HG03432 (cell line): ENCODE results near the gene CFAP97D1.

ENCODE experiments used
- ATAC-seq: cut with Tn5 transposase; IDR thresholded peaks from one replicate; pipeline ENCODE4 v1.9.1; 2021; ENCODE audit warnings: mild to moderate bottlenecking, moderate library complexity; ENCODE audit not compliant: unreplicated experiment

The CFAP97D1 gene

DNA sequence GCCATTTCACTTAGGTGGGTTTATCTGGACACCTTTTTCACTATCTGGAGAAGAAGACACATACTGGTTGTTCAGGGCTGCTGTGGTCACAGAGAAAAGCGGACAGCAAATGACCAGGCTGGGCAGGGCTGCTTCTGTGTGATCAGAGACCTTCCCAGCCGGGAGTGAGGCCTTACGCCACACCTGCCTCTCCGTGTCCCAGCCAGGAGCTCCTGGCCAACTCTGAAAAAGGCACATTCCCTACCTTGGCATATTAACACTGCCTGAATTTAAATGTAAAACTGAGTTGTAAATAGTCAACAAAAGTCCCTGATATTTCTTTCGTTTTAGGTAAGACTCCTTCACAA lies 12.5 kb upstream of the CFAP97D1 start:
- ATAC-seq = no peak

DNA sequence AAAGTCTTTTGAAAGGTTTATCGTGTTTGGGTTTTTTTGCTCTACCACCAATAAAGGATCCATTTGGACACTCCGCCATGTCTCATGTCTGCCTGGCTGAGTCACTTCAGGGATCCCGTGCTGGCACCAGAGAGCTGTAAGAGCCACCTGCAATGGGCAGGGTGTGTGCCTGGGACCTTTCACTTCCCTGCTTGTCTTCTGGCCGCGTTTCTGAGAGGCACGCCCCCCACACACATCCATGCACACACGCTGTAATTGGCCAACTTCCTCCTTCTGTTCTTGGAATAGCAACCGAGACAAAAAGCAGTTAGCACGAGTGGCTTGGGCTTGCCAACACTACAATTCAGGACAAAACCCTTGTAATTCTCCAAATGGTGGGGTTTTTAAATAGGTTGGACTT lies 11.9 kb upstream of the CFAP97D1 start:
- no peak for ATAC-seq

DNA sequence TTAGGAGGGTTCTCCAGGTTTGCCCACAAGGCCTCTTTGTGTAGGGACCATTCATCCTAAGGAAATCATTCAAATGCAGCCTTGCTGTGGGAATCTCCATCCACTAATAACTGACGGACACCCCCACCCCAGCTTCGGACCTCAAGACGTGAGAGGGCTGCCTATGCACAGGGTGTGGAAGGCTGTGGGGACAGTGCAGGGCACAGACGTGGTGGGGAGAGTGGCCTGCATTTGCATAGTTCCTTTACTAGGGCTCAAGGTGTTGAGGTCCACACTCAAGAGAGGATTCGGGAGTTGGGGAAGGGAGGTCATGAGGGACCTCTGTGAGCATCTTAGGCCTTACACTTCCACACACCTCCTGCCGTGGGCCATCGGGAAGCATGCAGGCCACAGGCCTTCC lies 11.3 kb upstream of the CFAP97D1 start:
- no peak for ATAC-seq

DNA sequence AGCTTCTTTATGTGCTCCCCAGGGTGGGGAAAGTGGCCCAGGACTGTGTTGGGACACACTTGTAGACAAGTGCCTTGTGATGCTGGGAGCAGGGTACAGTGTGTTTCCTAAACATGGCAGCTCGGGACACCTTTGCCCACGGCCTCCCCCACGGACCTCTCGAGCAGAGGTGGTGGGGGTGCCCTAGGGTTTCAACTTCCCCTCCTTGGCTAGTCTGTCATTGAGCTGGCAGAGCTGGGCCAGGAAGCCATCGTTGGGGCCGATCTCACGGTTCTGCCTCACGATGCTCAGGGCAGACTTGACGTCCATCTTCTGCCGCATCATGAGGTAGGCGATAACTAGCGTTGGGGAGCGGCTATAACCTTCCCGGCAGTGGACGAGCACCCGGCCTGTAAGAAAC lies 10.8 kb upstream of the CFAP97D1 start:
- ATAC-seq = no peak

DNA sequence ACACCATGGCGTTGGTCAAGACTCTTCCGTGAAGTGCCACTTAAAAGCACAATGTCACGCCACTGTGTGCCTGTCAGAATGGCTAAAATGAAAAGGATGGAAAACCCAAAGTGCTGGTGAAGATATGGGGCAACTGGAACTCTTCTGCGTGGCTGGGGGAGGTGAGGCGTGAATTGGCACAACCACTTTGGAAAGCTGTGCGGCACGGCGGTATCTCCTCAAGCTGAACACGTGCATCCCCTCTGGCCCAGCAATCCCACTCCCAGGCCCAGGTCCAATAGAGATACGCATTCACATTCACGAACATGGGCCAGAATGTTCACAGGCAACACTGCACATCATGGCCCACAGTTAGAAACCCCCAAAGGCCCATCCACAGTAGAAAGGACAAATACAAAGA lies 10.4 kb upstream of the CFAP97D1 start:
- ATAC-seq = no peak

DNA sequence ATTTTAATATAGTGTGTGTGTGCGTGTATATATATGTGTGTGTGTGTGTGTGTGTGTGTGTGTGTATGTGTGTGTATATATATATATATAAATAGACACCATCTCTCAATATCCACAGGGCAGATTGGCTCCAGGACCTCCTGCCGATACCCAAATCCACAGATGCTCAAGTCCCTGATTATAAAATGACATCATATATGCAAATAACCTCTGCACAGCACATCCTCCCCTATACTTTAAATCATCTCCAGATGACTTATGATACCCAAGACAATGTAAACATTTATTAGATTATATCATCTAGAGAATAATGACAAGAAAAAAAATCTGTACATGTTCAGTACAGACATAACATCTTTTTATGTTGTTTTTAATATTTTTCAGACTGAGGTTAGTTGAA lies 9.3 kb upstream of the CFAP97D1 start:
- no peak for ATAC-seq

DNA sequence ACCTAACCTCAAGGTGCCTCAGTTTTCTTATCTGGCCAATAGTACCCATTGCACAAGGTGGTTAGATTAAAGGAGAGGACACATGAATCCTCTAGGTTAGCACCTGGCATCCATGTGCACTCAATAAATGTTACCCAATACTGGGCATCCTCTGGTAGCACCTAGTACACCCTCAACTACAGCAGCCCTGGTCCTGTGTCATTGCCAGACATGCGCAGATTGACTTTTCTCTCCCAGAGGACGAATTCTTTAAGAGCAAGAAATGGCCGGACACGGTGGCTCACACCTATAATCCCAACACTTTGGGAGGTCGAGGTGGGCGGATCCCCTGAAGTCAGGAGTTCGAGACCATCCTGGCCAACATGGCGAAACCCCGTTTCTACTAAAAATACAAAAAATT lies 8.8 kb upstream of the CFAP97D1 start:
- no peak for ATAC-seq

DNA sequence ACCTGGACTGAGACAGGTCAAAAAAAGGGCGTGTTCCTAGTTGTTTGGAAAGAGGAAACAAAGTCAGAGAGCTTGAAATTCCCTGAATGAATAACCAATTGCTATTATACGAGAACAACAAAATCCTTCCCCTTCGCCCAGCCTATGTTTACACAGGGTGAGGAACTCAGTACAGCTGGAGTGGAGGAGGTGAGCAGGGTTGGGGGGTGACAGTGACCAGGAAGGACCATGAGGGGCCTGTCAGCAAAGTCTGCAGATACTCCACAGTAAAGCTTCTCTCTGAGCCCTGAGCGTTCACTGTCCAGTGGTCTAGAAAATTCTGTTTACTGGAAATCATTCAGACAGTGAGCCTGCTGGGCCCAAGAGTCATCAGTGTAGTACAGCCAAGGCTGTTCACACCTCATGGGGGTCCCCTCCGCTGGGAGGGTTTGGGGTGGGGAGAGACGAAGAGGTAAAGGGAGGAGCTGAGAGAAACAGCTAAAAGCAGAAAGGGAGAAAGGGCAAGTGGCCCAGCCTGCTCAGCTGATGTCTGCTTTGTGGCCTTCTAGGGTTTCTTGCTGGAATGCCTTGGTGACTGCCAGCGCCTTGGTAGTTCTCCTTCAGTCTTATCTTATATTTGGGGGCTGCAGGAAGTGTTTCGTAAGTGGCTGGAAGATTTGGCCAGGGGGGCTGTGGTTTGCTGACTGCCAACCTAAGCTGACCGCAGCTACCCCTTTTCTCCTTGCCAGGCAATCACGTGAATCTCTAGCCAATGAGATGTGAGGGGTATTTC lies 7.2 kb upstream of the CFAP97D1 start:
- no peak for ATAC-seq

DNA sequence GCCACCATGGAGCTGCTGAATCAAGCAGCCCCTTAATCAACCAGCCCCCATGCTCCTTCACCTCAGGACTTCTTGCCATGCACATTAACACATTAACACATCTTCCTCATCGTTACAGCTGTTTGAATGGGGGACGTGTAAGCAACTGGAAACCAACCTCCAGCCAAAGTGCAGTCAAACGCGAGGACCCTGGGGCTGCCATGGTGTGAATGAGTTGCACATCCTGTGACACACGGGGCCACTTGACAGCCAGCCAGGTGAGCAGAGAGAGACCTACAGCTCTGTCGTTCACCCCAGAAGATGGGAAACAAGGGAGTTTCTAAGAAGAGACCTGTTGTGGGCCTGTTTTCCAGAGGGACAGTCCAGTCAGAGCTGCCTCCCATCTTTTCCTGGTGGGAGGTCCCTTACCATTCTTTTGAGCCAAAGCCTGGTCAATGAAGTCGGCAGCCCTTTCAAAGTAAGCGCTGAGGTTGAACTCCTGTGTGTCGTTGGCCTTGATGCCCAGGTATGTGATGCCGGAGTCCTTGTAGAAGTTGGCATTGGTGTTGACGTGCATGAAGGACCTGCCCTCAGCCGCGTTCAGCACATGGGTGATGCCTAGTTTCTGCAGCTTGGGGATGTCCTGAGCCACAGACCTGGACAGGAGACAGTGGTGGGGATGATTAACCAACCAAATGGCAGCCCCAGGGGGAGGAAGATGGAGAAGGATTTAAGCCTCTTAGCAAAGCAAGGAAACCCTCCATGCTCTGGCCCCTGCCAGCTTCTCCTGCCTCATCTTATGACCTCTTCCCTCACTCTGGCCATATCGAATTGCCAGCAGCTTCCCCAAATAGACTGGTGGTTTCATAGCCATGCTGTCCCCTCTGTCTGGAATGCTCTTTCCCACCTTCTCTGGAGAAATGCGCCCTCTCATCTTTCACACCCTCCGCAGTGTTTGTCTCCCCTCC lies 5.7 kb upstream of the CFAP97D1 start:
- ATAC-seq = no peak

DNA sequence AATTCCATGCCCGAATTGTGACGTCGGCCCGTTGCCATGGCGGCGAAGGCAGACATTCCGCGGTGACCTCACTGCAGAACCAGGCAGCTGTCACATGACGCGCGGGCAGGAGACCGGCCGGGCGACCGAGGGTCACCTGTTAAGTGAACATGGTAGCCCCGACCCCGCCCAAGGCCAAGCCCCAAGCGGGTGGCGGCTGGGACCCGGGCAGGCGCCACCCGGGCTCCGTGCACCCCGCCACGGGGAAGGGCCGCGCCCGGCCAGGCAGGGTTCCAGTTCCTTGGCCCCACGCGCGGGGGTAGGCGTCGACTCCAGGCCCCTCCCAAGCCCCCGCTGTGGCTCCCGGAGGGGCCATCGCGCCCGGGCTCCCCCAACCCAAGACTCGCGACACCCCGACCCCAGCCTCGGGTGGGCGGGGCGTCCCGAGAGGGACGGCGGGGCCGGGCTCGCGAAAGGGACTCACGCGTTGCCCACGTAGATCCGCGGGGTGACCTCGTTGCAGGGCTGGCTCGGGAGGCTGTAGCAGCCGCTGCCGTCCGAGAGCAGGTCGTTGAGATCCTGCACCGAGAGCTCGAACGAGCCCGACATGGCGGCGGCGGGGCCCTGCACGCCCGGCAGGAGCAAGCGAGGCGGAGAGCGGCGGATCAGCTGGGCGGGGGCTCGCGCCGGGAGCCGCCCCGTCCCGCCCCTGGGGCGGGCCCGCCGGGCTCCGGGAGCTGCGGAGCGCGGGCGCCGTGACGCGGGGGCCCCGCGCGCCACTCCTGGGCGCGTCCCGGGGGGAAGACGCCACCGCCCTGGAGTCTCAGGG lies 1.7 kb upstream of the CFAP97D1 start, which contains the start of gene DUSP3:
Gene DUSP3 (minus strand): TSS at position 641 of the 808 bp plus-strand sequence. CDS start 53 bp downstream, at position 588.
- ATAC-seq = peak; percentile 93

DNA sequence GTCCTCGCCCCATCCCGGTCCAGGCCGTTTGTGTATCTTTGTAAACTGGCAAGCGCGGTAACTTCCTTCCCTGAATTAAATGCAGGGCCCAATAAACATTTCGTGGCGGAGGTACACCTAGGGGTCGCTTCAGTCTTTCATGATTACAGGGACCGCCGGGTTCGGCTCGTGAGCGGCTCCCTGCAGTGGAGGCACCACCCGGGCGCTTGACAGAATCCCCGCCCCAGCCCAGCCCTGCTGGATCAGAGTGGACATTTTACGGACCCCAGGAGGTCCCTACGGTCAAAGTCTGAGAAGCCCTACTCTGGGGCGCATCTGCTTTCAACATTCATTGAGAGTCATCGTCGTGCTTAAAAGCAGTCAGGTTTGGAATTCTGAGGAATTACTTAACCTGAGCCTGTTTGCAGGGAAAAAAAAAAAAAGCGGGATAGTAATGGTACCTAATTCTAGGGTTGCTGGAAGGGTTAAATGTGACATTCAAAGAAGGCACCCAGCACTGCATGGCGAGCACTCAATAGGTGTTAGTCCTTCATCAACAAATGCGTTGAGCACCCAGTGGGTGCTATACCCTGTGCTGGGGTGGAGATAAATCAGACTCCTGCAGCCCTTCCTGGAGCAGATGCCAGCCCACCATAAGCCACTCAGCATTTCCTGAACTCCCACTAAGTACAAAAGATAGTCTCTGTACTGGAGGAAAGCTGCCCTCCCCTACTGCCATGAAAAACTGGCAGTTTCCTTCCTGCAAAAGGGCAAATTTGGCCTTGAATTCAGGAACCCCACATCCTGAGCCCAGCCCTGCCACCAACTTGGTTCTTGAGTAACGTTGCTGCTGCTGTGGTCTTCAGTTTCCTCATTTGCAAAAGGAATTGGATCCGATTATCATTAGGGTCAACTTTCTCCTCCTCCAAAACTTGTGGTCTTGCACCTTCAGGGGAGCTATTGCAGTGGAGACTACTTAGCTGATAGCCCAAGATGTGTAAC lies 800 bp upstream of the CFAP97D1 start:
- peak; percentile 17 for ATAC-seq

DNA sequence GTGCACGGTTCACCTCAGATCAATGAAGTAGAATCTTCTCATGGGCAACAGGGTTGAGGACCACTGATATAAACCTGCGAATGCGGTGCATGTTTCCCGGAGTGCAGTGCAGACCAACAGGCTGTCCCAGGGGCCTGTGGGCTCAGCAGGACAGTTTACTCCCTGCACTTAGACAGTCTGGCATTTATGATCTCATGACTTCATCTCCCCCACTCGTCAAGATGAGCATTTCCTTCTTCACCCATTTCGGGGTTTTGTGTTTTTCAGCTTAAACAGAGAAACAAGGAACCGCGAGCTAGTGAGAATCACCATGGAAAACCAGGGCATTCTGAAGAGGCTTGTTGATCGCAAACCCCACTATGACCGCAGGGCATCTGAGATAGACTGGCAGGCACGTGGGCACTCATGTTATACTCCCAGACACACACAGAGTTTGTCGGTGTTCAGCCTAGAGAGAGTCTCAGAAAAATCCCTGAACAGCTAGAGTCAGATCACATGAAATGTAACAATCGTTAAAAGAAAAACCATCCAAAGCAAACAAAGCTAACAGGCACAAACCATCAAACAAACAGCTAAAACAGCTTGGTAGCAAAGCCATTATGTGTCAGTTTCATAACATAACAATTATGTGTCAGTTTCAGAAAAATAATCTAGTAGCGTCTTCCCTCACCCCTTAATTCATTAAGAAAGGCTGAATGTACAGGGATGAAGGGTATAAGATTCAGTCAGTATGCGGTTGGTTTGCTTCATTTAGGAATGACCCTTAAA lies 2.9 kb downstream of the CFAP97D1 start:
- no peak for ATAC-seq

DNA sequence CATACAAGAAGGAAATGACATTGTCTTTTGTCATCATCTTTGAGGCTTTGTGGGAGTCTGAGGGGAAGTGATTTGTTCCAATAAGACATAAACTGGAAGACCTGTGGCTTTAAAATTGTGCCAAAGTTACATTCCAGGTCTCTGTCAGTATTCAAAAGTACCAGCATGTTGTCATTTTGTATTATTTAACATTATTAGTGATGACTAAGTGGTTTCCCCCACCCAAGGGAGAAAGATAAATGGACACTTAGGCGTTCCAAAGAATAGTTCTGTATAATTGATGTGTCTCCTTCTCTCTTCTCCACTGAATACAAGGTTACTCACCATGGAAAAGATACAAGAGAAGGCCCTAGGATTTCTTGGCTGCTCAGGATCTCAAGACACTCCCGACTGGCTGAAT lies 3.8 kb downstream of the CFAP97D1 start:
- ATAC-seq = no peak

DNA sequence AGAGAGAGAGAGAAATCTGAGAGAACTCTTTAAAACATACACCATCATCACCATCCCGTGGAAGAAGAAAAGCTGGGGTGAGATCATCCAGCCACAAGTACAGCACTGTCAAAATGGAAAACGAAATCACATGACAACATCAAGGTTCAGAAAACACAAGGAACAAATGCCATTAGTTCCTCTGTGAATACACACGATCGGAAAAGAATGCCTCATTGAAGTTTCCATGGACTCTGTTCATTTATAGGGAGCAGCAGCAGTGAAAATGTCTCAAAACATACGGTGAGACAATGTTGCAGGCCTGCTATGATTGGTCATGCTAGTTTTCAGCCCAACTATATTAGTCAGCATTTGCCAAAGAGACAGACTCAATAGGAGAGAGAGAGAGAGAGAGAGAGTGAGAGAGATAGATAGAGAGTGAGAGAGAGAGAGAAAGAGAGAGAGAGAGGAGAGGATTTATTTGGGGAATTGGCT lies 4.4 kb downstream of the CFAP97D1 start:
- ATAC-seq = no peak

DNA sequence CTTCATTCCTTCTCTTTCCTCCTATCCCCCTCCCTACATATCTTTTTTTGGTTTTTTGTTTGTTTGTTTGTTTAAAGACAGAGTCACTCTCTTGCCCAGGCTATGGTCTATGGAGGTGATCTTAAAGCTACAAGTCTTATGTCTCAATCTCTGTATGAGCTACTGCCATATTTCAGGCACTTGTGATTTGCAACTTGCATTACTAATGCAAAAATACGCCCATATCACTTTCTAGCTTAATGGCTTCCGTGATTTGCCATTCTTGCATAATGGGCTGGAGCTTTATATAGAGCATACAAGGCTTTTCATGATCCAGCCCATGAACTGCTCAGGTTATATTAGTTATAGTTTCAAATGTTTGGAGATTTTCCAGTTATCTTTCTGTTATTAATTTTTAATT lies 7.5 kb downstream of the CFAP97D1 start:
- no peak for ATAC-seq

DNA sequence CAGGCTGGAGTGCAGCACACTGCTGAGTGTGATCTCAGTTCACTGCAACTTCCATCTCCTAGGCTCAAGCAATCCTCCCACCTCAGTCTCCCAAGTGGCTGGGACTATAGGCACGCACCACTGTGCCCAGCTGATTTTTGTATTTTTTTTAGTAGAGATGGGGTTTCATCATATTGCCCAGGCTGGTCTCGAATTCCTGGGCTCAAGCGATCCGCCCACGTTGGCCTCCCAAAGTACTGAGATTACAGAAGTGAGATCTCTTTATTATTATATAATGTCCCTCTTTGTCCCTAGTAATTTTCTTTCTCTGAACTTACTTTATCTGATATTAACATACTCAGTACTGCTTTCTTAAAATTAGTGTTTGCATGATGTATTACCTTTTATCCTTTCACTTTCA lies 8.3 kb downstream of the CFAP97D1 start:
- no peak for ATAC-seq

DNA sequence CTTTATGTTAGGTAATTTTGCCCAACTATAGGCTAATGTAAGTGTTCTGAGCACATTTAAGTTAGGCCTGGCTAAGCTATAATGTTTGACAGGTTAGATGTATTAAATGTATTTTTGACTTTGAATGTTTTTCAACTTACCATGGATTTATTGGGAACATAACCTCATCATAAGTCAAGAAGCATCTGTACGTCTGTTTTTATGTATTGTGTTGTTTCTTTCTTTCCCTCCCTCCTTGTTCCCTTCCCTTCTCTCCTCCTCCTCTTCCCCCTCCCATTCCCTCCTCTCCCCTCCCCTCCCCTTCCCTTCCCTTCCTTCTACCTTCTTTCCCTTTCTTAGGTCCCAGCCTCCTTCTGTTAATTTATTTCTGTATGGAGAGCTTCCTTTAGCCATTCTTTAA lies 9.2 kb downstream of the CFAP97D1 start:
- ATAC-seq = no peak

DNA sequence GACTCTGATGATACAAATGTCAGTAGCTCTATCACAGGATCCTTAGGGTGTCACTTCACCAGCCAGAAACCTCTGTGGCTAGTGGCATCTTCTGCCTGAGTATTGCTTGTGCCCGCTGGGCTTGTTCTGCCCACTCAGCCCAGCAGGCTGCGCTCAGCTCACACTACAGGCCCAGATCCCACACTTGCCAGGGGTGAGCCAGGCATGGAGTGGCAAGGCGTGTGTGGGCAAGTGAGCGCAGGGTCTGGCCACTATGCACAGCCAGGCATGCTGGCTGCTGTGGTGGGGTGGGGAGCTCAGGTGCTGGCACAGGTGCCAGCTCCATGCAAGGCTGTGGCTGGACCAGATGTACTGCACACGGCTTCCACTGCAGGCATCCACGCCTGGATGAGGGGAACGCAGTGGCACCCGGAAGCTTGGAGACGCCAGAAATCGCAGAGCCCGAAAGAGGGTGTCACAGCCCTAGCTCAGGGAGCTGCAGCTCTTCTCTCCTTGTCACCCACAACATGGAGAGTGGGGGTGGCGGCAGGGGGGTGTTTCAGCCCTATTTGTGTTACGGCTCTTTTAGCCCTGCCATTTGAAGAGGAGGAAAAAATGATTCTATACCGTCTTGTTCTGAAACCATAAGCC lies 10.2 kb downstream of the CFAP97D1 start:
- no peak for ATAC-seq

DNA sequence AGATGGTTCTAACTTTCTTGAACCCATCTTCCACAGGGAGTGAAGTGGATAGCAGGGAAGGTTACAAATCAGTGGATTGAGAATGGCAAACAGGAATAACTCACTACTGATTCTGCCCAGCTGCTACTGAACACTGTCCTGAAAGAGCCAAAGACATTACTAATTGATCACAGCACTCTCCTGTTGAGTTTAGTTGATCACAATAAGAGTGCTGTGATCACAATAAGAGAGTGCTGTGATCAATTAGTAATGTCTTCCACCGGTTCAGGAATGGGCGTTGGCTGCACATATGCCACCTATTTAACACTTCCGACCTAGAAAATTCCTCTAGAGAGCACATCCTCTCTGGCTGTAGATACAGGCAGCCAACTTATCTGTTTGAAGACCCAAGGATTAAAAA lies 11.4 kb downstream of the CFAP97D1 start:
- ATAC-seq = no peak
